Mononuclear cell (primary cell): ENCODE measurements around the gene FOXD1. TPM values are rescaled to one million over a fixed set of nuclear protein-coding genes. Genes with fewer than 3 reads are reported as not detected.
"Not testable (repeated sequence)": the region's sequence is repeated elsewhere in the genome, so short reads cannot be mapped to it uniquely, and the experiment has no call there.

ENCODE experiments used
- H3K27me3 ChIP-seq: 2 replicates; pipeline ENCODE4 v1.6.0; 2011; ENCODE audit warnings: low read length, control low read depth; ENCODE audit not compliant: insufficient read depth
- H3K4me1 ChIP-seq: 2 replicates; pipeline ENCODE4 v1.5.1; 2011; ENCODE audit warnings: mild to moderate bottlenecking, low read length, control low read depth; ENCODE audit not compliant: insufficient read depth
- H3K4me3 ChIP-seq: 2 replicates; pipeline ENCODE4 v1.5.1; 2011; ENCODE audit warnings: mild to moderate bottlenecking, low read length, moderate library complexity
- H3K9me3 ChIP-seq: 2 replicates; pipeline ENCODE4 v1.5.1; 2011; ENCODE audit warnings: low read depth, mild to moderate bottlenecking, control low read depth, low read length
- total RNA-seq: library from RNA; depleted of rRNA; stranded (reverse); fragments of >200 nt; gene quantifications from one replicate; pipeline ENCODE4 v1.2.3, GENCODE V29; 2012

FOXD1 gene
- total RNA-seq, 1 donor: 0.10 TPM

DNA sequence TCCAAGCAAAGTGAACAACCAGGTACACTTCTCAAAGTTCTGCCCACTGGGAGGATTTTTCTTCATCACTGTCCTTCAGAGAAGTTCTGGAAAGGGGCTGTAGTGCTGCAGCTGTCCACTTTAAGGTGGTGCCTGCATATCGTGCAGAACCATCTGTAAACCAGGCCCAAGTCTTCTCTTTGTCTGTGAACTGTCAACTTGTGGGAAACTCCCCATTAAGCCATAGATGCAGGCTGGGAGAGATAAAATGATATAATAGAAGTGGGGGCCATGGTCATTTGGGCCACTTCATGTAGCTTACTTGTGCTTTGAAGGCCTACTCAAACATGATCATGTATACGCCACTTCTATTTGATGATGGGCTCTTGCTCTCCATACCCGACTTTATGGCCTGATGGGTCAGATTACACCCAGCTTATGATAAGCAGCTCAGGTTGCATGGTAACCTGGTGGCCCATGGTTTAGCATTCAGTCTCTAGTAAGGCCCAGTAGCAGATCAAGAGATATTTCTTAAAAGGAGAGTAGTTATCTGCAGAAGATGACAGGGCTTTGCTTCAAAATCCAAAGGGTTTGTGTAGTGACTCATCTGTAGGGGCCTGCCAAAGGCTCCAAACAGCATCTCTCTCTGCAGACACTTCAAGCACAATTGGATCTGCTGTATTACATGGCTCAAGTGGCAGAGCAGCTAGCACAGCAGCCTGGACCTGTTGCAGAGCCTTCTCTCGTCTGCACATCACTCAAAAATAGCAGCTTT is 34.0 kb upstream of the FOXD1 start:
- Histone ChIP-seq H3K9me3 (no peaks in the 10 kb centered on the region), H3K27me3 (peaks cover 15% of the 10 kb centered on the region), H3K4me1 (no peaks in the 10 kb centered on the region), H3K4me3 (no peak overlapping the region)

DNA sequence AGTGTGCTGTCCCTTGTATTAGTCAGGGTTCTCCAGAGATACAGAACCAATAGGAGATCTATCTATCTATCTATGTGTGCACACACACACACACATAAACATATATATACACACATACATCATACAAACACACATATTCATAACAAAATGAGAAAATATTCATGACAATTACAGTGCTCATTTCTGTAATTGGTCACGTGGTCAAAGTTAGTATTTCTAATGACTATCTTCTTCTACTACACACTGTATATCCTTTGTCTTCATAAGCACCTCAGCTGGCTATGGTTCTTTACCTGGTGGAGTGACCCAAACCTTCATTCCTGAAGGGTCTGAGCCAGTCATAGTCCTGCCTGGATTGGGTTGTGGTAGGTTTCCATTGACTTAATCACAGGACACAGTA is 31.9 kb upstream of the FOXD1 start:
- Histone ChIP-seq H3K4me3 (no peak overlapping the region), H3K27me3 (peaks cover 19% of the 10 kb centered on the region), H3K4me1 (no peaks in the 10 kb centered on the region), H3K9me3 (no peaks in the 10 kb centered on the region)

- H3K4me3 ChIP-seq: no peak overlapping the region
- no peaks in the 10 kb centered on the region for H3K4me1 ChIP-seq
- H3K27me3 ChIP-seq: peaks cover 8% of the 10 kb centered on the region
- no peaks in the 10 kb centered on the region for H3K9me3 ChIP-seq
These were observed 23.5 kb upstream of the FOXD1 start for GRCh38 chr5:73472116-73472515.

DNA sequence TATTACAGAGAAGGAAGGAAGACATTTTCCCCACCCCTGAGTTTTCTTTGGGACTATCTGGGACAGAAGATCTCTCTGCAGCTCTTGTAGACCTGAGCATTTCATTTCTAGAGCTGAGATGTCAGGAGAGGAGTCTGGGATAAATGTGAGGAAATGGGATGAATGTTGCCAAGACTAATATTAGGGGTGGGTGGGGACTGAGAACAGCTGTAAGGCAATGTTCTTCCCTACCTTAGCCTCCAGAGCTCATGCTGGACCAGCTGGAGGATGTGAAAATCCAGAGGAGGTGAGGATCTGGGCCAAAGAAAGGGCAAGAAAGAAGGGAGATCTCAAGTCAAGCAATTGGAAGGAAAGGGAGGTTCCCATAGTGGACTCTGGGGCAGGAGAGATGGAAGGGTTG is 23.1 kb upstream of the FOXD1 start:
- Histone ChIP-seq H3K27me3 (peaks cover 8% of the 10 kb centered on the region), H3K4me1 (no peaks in the 10 kb centered on the region), H3K9me3 (no peaks in the 10 kb centered on the region), H3K4me3 (no peak overlapping the region)

- Histone ChIP-seq H3K9me3 (no peaks in the 10 kb centered on the region), H3K4me3 (no peak overlapping the region), H3K27me3 (peaks cover 7% of the 10 kb centered on the region), H3K4me1 (no peaks in the 10 kb centered on the region)
These were observed 21.3 kb upstream of the FOXD1 start for GRCh38 chr5:73469878-73470277.

- not testable (repeated sequence) for H3K9me3 ChIP-seq, H3K4me3 ChIP-seq, H3K4me1 ChIP-seq
- H3K27me3 ChIP-seq: peaks cover 11% of the 10 kb centered on the region
These were observed 20.1 kb upstream of the FOXD1 start for GRCh38 chr5:73468638-73469037.

- Histone ChIP-seq H3K4me3 (no peak overlapping the region), H3K27me3 (peaks cover 19% of the 10 kb centered on the region), H3K4me1 (no peaks in the 10 kb centered on the region), H3K9me3 (no peaks in the 10 kb centered on the region)
These were observed 15.6 kb upstream of the FOXD1 start for GRCh38 chr5:73464016-73464745.

- no peaks in the 10 kb centered on the region for H3K9me3 ChIP-seq
- peaks cover 54% of the 10 kb centered on the region for H3K27me3 ChIP-seq
- H3K4me3 ChIP-seq: no peak overlapping the region
- no peaks in the 10 kb centered on the region for H3K4me1 ChIP-seq
These were observed 11.6 kb upstream of the FOXD1 start for GRCh38 chr5:73460133-73460532.

DNA sequence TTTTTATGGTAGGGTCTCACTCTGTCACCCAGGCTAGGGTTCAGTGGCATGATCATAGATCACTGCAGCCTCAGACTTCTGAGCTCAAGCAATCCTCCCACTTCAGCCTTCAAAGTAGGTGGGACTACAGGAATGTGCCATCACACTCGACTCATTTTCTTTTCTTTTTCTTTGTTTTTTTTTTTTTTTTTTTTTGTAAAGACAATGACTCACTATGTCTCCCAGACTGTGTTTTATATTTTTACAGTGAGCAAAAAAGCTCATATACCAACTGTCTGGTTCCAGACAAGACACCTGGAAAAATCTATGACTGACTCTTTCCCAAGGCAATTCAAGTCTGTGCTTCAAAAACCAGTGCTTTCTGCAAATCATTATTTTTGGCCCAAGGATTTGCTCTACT is 10.8 kb upstream of the FOXD1 start:
- Histone ChIP-seq H3K4me3 (no peak overlapping the region), H3K4me1 (no peaks in the 10 kb centered on the region), H3K27me3 (peaks cover 60% of the 10 kb centered on the region), H3K9me3 (no peaks in the 10 kb centered on the region)

- not testable (repeated sequence) for H3K9me3 ChIP-seq, H3K4me1 ChIP-seq, H3K4me3 ChIP-seq
- H3K27me3 ChIP-seq: peaks cover 85% of the 10 kb centered on the region
These were observed 7.9 kb upstream of the FOXD1 start for GRCh38 chr5:73456462-73456861.

GRCh38 chr5:73454379-73455036 is 5.9 kb upstream of the FOXD1 start:
- Histone ChIP-seq H3K4me3 (no peak overlapping the region), H3K4me1 (peaks cover 11% of the 10 kb centered on the region), H3K9me3 (no peaks in the 10 kb centered on the region), H3K27me3 (peaks cover 95% of the 10 kb centered on the region)

DNA sequence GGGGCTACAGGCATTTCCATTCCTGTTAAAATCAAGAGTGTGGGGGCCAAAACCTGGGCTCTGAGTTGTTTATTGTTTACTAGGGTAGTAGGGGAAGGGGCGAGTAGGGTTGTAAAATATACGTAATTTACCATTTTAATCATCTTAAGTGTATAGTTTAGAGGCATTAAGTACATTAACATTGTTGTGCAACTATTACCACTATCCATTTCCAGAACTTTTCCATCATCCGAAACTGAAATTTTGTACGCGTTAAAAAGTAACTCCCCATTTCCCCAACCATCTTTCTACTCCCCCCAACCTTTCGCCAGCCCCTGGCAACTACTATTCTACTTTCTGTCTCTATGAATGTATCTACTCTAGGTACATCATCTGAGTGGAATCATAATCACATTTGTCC is 3.6 kb upstream of the FOXD1 start:
- H3K9me3 ChIP-seq: no peaks in the 10 kb centered on the region
- H3K4me1 ChIP-seq: peaks cover 22% of the 10 kb centered on the region
- H3K4me3 ChIP-seq: no peak overlapping the region
- peaks cover 88% of the 10 kb centered on the region for H3K27me3 ChIP-seq

GRCh38 chr5:73451224-73452130 is 2.9 kb upstream of the FOXD1 start:
- no peaks in the 10 kb centered on the region for H3K9me3 ChIP-seq
- peaks cover 27% of the 10 kb centered on the region for H3K4me1 ChIP-seq
- H3K27me3 ChIP-seq: peaks cover 84% of the 10 kb centered on the region
- no peak overlapping the region for H3K4me3 ChIP-seq

- H3K4me3 ChIP-seq: no peak overlapping the region
- peaks cover 84% of the 10 kb centered on the region for H3K27me3 ChIP-seq
- H3K4me1 ChIP-seq: peaks cover 28% of the 10 kb centered on the region
- no peaks in the 10 kb centered on the region for H3K9me3 ChIP-seq
These were observed 2.2 kb upstream of the FOXD1 start for GRCh38 chr5:73450672-73451223.
